Fibroblast of lung (primary cell): ENCODE data around the gene DPPA5. TPM values are rescaled to one million over a fixed set of nuclear protein-coding genes. Genes with fewer than 3 reads are reported as not detected.

Experiments used
- DNase-seq, 2 donors: peaks; one replicate each; pipeline versions ENCODE4 v3.0.0 to v3.0.0-alpha.2; 2010; ENCODE audit warnings: low read depth in 2 of 2
- H2AFZ ChIP-seq: 2 replicates; pipeline ENCODE4 v1.5.1; 2012; ENCODE audit warnings: low read length, control low read depth, inconsistent platforms
- H3K27ac ChIP-seq: 2 replicates; pipeline ENCODE4 v1.5.1; 2011; ENCODE audit warnings: low read length, control low read depth; ENCODE audit not compliant: insufficient read depth
- H3K27me3 ChIP-seq: 2 replicates; pipeline ENCODE4 v1.5.1; 2011; ENCODE audit warnings: mild to moderate bottlenecking, low read length; ENCODE audit not compliant: control insufficient read depth, insufficient read depth
- H3K36me3 ChIP-seq: 2 replicates; pipeline ENCODE4 v1.5.1; 2011; ENCODE audit warnings: low read length; ENCODE audit not compliant: control insufficient read depth, insufficient read depth
- H3K4me1 ChIP-seq: 2 replicates; pipeline ENCODE4 v1.5.1; 2011; ENCODE audit warnings: low read length; ENCODE audit not compliant: control insufficient read depth, insufficient read depth; ENCODE audit errors: extremely low read depth
- H3K4me2 ChIP-seq: 2 replicates; pipeline ENCODE4 v1.5.1; 2011; ENCODE audit warnings: low read length, control low read depth; ENCODE audit not compliant: insufficient read depth; ENCODE audit errors: extremely low read depth
- H3K4me3 ChIP-seq, 4 experiments: fragments of 200-600 bp in 1 of 4; sonication (generic) in 1 of 4; replicated peaks in 1 of 4; 2 replicates each; pipeline ENCODE4 v1.5.1; 2011 to 2016; ENCODE audit warnings: low read length in 4 of 4, low read depth in 3 of 4, mild to moderate bottlenecking in 3 of 4, control low read depth in 2 of 4, inconsistent platforms in 1 of 4, mixed read lengths in 1 of 4; ENCODE audit not compliant: insufficient read depth in 1 of 4; ENCODE audit errors: control extremely low read depth in 1 of 4
- H3K79me2 ChIP-seq: 2 replicates; pipeline ENCODE4 v1.5.1; 2012; ENCODE audit warnings: mild to moderate bottlenecking, low read length, inconsistent platforms; ENCODE audit not compliant: control insufficient read depth, insufficient read depth
- H3K9ac ChIP-seq: 2 replicates; pipeline ENCODE4 v1.5.1; 2011; ENCODE audit warnings: mild to moderate bottlenecking, low read length, control low read depth; ENCODE audit not compliant: insufficient read depth
- H3K9me3 ChIP-seq: 2 replicates; pipeline ENCODE4 v1.5.1; 2012; ENCODE audit warnings: low read depth, low read length; ENCODE audit not compliant: control insufficient read depth, insufficient read depth
- H4K20me1 ChIP-seq: 2 replicates; pipeline ENCODE4 v1.5.1; 2011; ENCODE audit warnings: low read length; ENCODE audit not compliant: control insufficient read depth, insufficient read depth; ENCODE audit errors: extremely low read depth
- EZH2 ChIP-seq: IDR thresholded peaks from 2 replicates; pipeline ENCODE4 v1.5.1; 2012; ENCODE audit warnings: low read length, control low read depth, mild to moderate bottlenecking; ENCODE audit errors: missing control alignments
- polyA plus RNA-seq, 2 donors: library from polyadenylated mRNA; depleted of rRNA in 1 of 2; stranded (reverse) in 1 of 2; unstranded in 1 of 2; fragments of >200 nt; gene quantifications; 2 replicates each; pipeline ENCODE4 v1.2.1, GENCODE V29; 2011 to 2012; ENCODE audit warnings: missing spikeins in 1 of 2
- total RNA-seq: library from RNA; depleted of rRNA; stranded (reverse); fragments of >200 nt; gene quantifications from 2 replicates; pipeline ENCODE4 v1.2.1, GENCODE V29; 2014
- TF ChIP-seq, protein P1 (sequence below), 2 donors: IDR thresholded peaks in 1 of 2; conservative IDR thresholded peaks in 1 of 2; 1 replicate in 1 of 2; 2 replicates in 1 of 2; pipeline ENCODE4 v1.5.1; 2011 to 2012; ENCODE audit warnings: low read length in 2 of 2, control low read depth in 1 of 2, inconsistent platforms in 1 of 2, low read depth in 1 of 2, mild to moderate bottlenecking in 1 of 2

DPPA5 gene
- total and polyA plus RNA-seq, 2 donors (not counting 1 experiment from before 2014, with no cell fraction given) = not detected

DNA sequence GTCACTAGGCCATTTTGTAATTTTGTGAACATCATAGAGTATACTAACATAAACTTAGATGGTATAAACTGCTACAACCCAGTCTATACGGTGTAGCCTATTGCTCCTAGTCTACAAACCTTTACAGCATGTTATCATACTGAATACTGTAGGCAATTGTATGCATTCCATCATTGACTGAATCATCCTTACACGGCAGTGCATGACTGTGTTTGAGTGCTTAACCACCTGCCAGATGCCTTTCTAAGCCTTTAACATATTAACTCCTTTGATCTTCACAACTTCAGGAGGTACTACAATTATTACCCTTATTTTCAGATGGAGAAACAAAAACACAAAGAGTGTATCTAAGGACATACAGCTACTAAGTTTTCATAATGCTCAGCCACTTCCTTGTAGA lies 14.0 kb downstream of the DPPA5 start:
- Histone ChIP-seq H3K4me2 (no peak overlapping the region), H3K4me1 (no peaks in the 10 kb centered on the region), H3K9me3 (no peaks in the 10 kb centered on the region), H3K79me2 (no peaks in the 10 kb centered on the region), H3K4me3 (no peak overlapping the region), H2AFZ (no peak overlapping the region), H4K20me1 (no peaks in the 10 kb centered on the region), H3K27ac (no peak overlapping the region), H3K27me3 (no peaks in the 10 kb centered on the region), H3K36me3 (no peaks in the 10 kb centered on the region), H3K9ac (no peak overlapping the region)
- TF ChIP-seq EZH2 = no peak
- TF ChIP-seq, protein P1, sequence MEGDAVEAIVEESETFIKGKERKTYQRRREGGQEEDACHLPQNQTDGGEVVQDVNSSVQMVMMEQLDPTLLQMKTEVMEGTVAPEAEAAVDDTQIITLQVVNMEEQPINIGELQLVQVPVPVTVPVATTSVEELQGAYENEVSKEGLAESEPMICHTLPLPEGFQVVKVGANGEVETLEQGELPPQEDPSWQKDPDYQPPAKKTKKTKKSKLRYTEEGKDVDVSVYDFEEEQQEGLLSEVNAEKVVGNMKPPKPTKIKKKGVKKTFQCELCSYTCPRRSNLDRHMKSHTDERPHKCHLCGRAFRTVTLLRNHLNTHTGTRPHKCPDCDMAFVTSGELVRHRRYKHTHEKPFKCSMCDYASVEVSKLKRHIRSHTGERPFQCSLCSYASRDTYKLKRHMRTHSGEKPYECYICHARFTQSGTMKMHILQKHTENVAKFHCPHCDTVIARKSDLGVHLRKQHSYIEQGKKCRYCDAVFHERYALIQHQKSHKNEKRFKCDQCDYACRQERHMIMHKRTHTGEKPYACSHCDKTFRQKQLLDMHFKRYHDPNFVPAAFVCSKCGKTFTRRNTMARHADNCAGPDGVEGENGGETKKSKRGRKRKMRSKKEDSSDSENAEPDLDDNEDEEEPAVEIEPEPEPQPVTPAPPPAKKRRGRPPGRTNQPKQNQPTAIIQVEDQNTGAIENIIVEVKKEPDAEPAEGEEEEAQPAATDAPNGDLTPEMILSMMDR (conservative IDR thresholded peaks at IDR 0.05 in 1 of 2, IDR thresholded peaks at IDR 0.05 in 1 of 2; ENCODE audit: low read depth in 1 of 2, low read length in 2 of 2) = no peak
- DNase-seq = peak in 1 of 2 donors; percentile 24

DNA sequence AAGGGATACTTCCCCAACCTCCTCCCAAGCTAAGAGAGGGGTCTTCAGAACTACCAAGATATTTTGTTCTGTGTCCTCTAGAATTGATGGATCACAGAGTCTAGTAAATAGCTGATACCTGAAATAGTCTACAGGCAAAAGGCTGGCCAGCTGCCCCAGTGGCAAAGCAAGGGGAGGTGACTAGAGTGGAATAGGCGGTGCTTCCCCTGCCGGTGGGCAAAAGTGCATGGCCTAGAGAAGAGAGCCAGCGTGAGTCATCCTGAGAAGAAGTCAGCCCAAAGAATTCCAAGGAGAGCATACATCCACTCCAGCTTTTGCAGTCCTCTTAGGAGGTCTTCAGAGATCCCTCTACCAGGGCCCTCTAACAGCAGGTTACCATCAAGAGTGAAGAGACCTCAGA lies 14.7 kb downstream of the DPPA5 start:
- Histone ChIP-seq H3K27ac (no peak overlapping the region), H3K4me3 (no peak overlapping the region), H3K79me2 (no peaks in the 10 kb centered on the region), H3K27me3 (no peaks in the 10 kb centered on the region), H3K4me1 (no peaks in the 10 kb centered on the region), H3K4me2 (no peak overlapping the region), H4K20me1 (no peaks in the 10 kb centered on the region), H2AFZ (no peak overlapping the region), H3K36me3 (no peaks in the 10 kb centered on the region), H3K9ac (no peak overlapping the region), H3K9me3 (no peaks in the 10 kb centered on the region)
- TF ChIP-seq EZH2 = no peak
- TF ChIP-seq, protein P1 (conservative IDR thresholded peaks at IDR 0.05 in 1 of 2, IDR thresholded peaks at IDR 0.05 in 1 of 2; ENCODE audit: low read depth in 1 of 2, low read length in 2 of 2) = no peak
- DNase-seq = peak in 1 of 2 donors; percentile 3

DNA sequence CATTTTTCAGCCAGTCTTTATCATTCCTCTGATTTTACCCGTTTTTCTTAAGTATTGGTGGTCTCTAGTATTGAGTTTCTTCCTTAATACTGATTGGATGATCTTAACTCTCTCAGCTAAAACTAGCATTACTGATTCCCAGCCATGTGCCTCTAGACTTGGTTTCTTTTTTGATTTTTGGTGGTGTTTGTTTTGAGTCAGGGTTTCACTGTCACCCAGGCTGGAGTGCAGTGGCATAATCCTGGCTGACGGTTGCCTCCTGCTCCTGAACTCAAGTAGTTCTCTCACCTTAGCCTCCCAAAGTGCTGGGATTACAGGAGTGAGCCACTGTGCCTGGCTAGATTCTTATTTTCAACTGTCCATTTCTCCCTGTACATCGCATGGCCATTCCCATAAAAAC lies 24.9 kb downstream of the DPPA5 start:
- TF ChIP-seq, protein P1 (conservative IDR thresholded peaks at IDR 0.05 in 1 of 2, IDR thresholded peaks at IDR 0.05 in 1 of 2; ENCODE audit: low read depth in 1 of 2, low read length in 2 of 2) = no peak
- TF ChIP-seq EZH2 = no peak
- H3K4me2 ChIP-seq = no peak overlapping the region
- H3K9me3 ChIP-seq = no peaks in the 10 kb centered on the region
- H3K79me2 ChIP-seq = no peaks in the 10 kb centered on the region
- H3K36me3 ChIP-seq = no peaks in the 10 kb centered on the region
- no peak overlapping the region for H2AFZ ChIP-seq
- H3K27ac ChIP-seq = no peak overlapping the region
- H3K4me3 ChIP-seq = no peak overlapping the region
- no peaks in the 10 kb centered on the region for H4K20me1 ChIP-seq
- no peaks in the 10 kb centered on the region for H3K4me1 ChIP-seq
- H3K9ac ChIP-seq = no peak overlapping the region
- DNase-seq = no peak
- no peaks in the 10 kb centered on the region for H3K27me3 ChIP-seq
